H1 (cell line): ENCODE measurements around the gene PPP2R1A. TPM values are rescaled to one million over a fixed set of nuclear protein-coding genes. Genes with fewer than 3 reads are reported as not detected.

Source experiments
- CTCF ChIA-PET: fragments of 300-600 bp; sonication (Branson Sonifier 250); formaldehyde crosslinking; loops from one replicate; lab custom pipeline; 2021; ENCODE audit not compliant: partially characterized antibody; lab: Charles Lee
- POLR2A ChIA-PET: fragments of 300-600 bp; sonication (Branson Sonifier 250); formaldehyde crosslinking; loops from one replicate; lab custom pipeline; 2021; ENCODE audit warnings: inconsistent platforms; ENCODE audit not compliant: partially characterized antibody; lab: Charles Lee
- DNase-seq, 2 experiments: peaks; one replicate each; pipeline versions ENCODE4 v3.0.0 to v3.0.0-alpha.2; 2010 to 2022; ENCODE audit warnings: low spot score in 2 of 2, low read depth in 1 of 2, mixed read lengths in 1 of 2
- FAIRE-seq: peaks from 2 replicates; lab custom pipeline; 2011; peaks lifted over from hg19 to GRCh38; lab: Jason Lieb, UNC
- H2AFZ ChIP-seq: 2 replicates; pipeline ENCODE4 v1.8.1; 2012; ENCODE audit warnings: low read length, inconsistent platforms
- H2AK5ac ChIP-seq: 2 replicates; pipeline ENCODE4 v1.6.1; 2013; ENCODE audit warnings: low read depth, low read length
- H2BK120ac ChIP-seq: replicated peaks from 2 replicates; pipeline ENCODE3; 2013; ENCODE audit warnings: low read depth, low read length, inconsistent platforms
- H2BK12ac ChIP-seq: 2 replicates; pipeline ENCODE4 v1.6.1; 2013; ENCODE audit warnings: low read depth, low read length
- H2BK15ac ChIP-seq: 2 replicates; pipeline ENCODE4 v1.6.1; 2013; ENCODE audit warnings: low read length
- H2BK20ac ChIP-seq: 2 replicates; pipeline ENCODE4 v1.6.1; 2013; ENCODE audit warnings: low read length
- H2BK5ac ChIP-seq: 2 replicates; pipeline ENCODE4 v1.6.1; 2013; ENCODE audit warnings: low read depth, low read length
- H3K14ac ChIP-seq: 2 replicates; pipeline ENCODE4 v1.6.1; 2013; ENCODE audit warnings: inconsistent platforms; ENCODE audit not compliant: insufficient read length
- H3K18ac ChIP-seq: 2 replicates; pipeline ENCODE4 v1.6.1; 2013; ENCODE audit warnings: low read length; ENCODE audit errors: extremely low read depth
- H3K23ac ChIP-seq: 2 replicates; pipeline ENCODE4 v1.6.1; 2013; ENCODE audit warnings: inconsistent platforms; ENCODE audit not compliant: insufficient read length
- H3K23me2 ChIP-seq: 2 replicates; pipeline ENCODE4 v1.6.1; 2013; ENCODE audit warnings: low read depth, low read length
- H3K27ac ChIP-seq: 2 replicates; pipeline ENCODE4 v1.6.1; 2011; ENCODE audit warnings: low read depth, low read length, inconsistent platforms
- H3K27me3 ChIP-seq, 4 experiments: replicated peaks in 1 of 4; 1 replicate in 1 of 4; 2 replicates in 3 of 4; pipeline versions ENCODE4 v1.6.1 to v1.8.1; 2011 to 2013; ENCODE audit warnings: low read length in 3 of 4, mild to moderate bottlenecking in 3 of 4, inconsistent platforms in 2 of 4, mixed read lengths in 2 of 4, moderate library complexity in 1 of 4; ENCODE audit not compliant: control insufficient read depth in 3 of 4, insufficient read depth in 3 of 4; ENCODE audit errors: extremely low read depth in 1 of 4
- H3K36me3 ChIP-seq, 4 experiments: 2 replicates each; pipeline versions ENCODE4 v1.6.1 to v1.8.1; 2011 to 2013; ENCODE audit warnings: mild to moderate bottlenecking in 4 of 4, low read length in 3 of 4, moderate library complexity in 2 of 4, control low read depth in 1 of 4, inconsistent platforms in 1 of 4; ENCODE audit not compliant: insufficient read depth in 4 of 4, control insufficient read depth in 2 of 4
- H3K4ac ChIP-seq: replicated peaks from 2 replicates; pipeline ENCODE3; 2013; ENCODE audit warnings: low read length, low read depth, mixed read lengths, inconsistent platforms; ENCODE audit not compliant: insufficient read length
- H3K4me1 ChIP-seq, 4 experiments: replicated peaks in 1 of 4; 1 replicate in 1 of 4; 2 replicates in 3 of 4; pipeline versions ENCODE4 v1.6.1 to v1.8.1; 2011 to 2013; ENCODE audit warnings: low read length in 3 of 4, inconsistent platforms in 2 of 4, mixed read lengths in 1 of 4; ENCODE audit not compliant: insufficient read depth in 4 of 4, control insufficient read depth in 3 of 4
- H3K4me2 ChIP-seq, 2 experiments: 2 replicates each; pipeline versions ENCODE4 v1.6.1 to v1.8.1; 2011 to 2013; ENCODE audit warnings: low read depth in 2 of 2, low read length in 2 of 2, control low read depth in 1 of 2, inconsistent platforms in 1 of 2, mild to moderate bottlenecking in 1 of 2; ENCODE audit not compliant: insufficient read depth in 1 of 2
- H3K4me3 ChIP-seq, 4 experiments: fragments of 200-600, 300-600 bp in 1 of 4; sonication (generic), shearing (Covaris generic), sonication (Bioruptor Twin) in 1 of 4; 2 replicates each; pipeline versions ENCODE4 v1.5.1 to v1.8.1; 2011 to 2016; ENCODE audit warnings: low read length in 4 of 4, low read depth in 3 of 4, control low read depth in 2 of 4, inconsistent platforms in 2 of 4, mild to moderate bottlenecking in 2 of 4, mixed read lengths in 1 of 4, moderate library complexity in 1 of 4; ENCODE audit not compliant: insufficient read depth in 2 of 4; ENCODE audit errors: extremely low read depth in 1 of 4
- H3K56ac ChIP-seq: replicated peaks from 2 replicates; pipeline ENCODE3; 2013; ENCODE audit warnings: low read depth, mild to moderate bottlenecking, mixed read lengths, low read length, inconsistent platforms; ENCODE audit not compliant: insufficient read length
- H3K79me1 ChIP-seq: 2 replicates; pipeline ENCODE4 v1.6.1; 2013; ENCODE audit warnings: low read depth, low read length, control low read depth
- H3K79me2 ChIP-seq, 2 experiments: 2 replicates each; pipeline versions ENCODE4 v1.6.1 to v1.8.1; 2012 to 2013; ENCODE audit warnings: low read length in 2 of 2, mild to moderate bottlenecking in 2 of 2, inconsistent platforms in 1 of 2; ENCODE audit not compliant: insufficient read depth in 2 of 2, control insufficient read depth in 1 of 2
- H3K9ac ChIP-seq, 4 experiments: replicated peaks in 1 of 4; 1 replicate in 1 of 4; 2 replicates in 3 of 4; pipeline versions ENCODE4 v1.6.1 to v1.8.1; 2011 to 2013; ENCODE audit warnings: low read depth in 3 of 4, low read length in 3 of 4, control low read depth in 2 of 4, mild to moderate bottlenecking in 2 of 4, moderate library complexity in 2 of 4, inconsistent platforms in 1 of 4; ENCODE audit errors: extremely low read depth in 1 of 4
- H3K9me3 ChIP-seq, 2 experiments: 2 replicates each; pipeline versions ENCODE4 v1.6.1 to v1.8.1; 2012 to 2013; ENCODE audit warnings: mild to moderate bottlenecking in 2 of 2, moderate library complexity in 2 of 2, control low read depth in 1 of 2, inconsistent platforms in 1 of 2, low read depth in 1 of 2, low read length in 1 of 2, mixed read lengths in 1 of 2; ENCODE audit not compliant: insufficient read depth in 2 of 2
- H4K20me1 ChIP-seq, 2 experiments: replicated peaks in 1 of 2; 2 replicates each; pipeline versions ENCODE3 to v1.8.1; 2011 to 2013; ENCODE audit warnings: inconsistent platforms in 2 of 2, low read length in 2 of 2, mild to moderate bottlenecking in 1 of 2; ENCODE audit not compliant: insufficient read depth in 2 of 2, control insufficient read depth in 1 of 2
- H4K5ac ChIP-seq: 2 replicates; pipeline ENCODE4 v1.6.1; 2013; ENCODE audit warnings: low read length, low read depth, mixed read lengths, inconsistent platforms; ENCODE audit not compliant: insufficient read length
- H4K8ac ChIP-seq: 2 replicates; pipeline ENCODE4 v1.8.0; 2013; ENCODE audit warnings: mild to moderate bottlenecking, moderate library complexity, low read length, inconsistent platforms; ENCODE audit not compliant: insufficient read depth; ENCODE audit errors: extremely low read depth
- H4K91ac ChIP-seq: replicated peaks from 2 replicates; pipeline ENCODE3; 2013; ENCODE audit warnings: low read length, mixed read lengths, inconsistent platforms; ENCODE audit not compliant: insufficient read length
- JUND ChIP-seq: IDR thresholded peaks from 2 replicates; pipeline ENCODE4 v1.6.1; 2011; ENCODE audit warnings: mild to moderate bottlenecking, improper control_type of control experiment, low read length
- POLR2AphosphoS5 ChIP-seq: IDR thresholded peaks from 2 replicates; pipeline ENCODE4 v1.6.1; 2011; ENCODE audit warnings: low read depth, low read length
- RAD21 ChIP-seq, 2 experiments: IDR thresholded peaks in 1 of 2; conservative IDR thresholded peaks in 1 of 2; 2 replicates each; pipeline ENCODE4 v1.6.1; 2011; ENCODE audit warnings: low read depth in 2 of 2, low read length in 2 of 2, improper control_type of control experiment in 1 of 2, inconsistent platforms in 1 of 2, mild to moderate bottlenecking in 1 of 2, moderate library complexity in 1 of 2
- TAF1 ChIP-seq: IDR thresholded peaks from 2 replicates; pipeline ENCODE4 v1.6.1; 2011; ENCODE audit warnings: mild to moderate bottlenecking, low read depth, low read length
- WGBS, 2 experiments: shearing (Covaris generic) in 1 of 2; methylation state at CpG; one replicate each; pipeline versions ENCODE4 v1.1.6 to v1.1.7; 2013 to 2015; ENCODE audit warnings: low lambda C conversion rate in 2 of 2, mixed read lengths in 2 of 2, inconsistent platforms in 1 of 2, low coverage in 1 of 2, missing lambda C conversion rate in 1 of 2; ENCODE audit not compliant: insufficient replicate concordance in 2 of 2, insufficient coverage in 1 of 2, insufficient read length in 1 of 2; ENCODE audit errors: extremely low coverage in 1 of 2, missing lambda C conversion rate in 1 of 2; 5-methylcytosine and 5-hydroxymethylcytosine counted together
- polyA plus RNA-seq, 7 experiments: library from polyadenylated mRNA; depleted of rRNA in 3 of 7; stranded (reverse) in 5 of 7; unstranded in 2 of 7; fragments of >200 nt in 5 of 7; fragments of 200-250 nt in 2 of 7; gene quantifications; 1 replicate in 5 of 7; 2 replicates in 1 of 7; 4 replicates in 1 of 7; pipeline versions ENCODE4 v1.2.1 to v1.2.3, GENCODE V29; 2011 to 2013; ENCODE audit warnings: missing spikeins in 2 of 7, mixed read lengths in 2 of 7
- total RNA-seq: library from RNA; stranded (reverse); fragmentation: NEBNext Ultra II Directional; extraction: Animal tissue kit (Norgen Biotek cat#: 25700); gene quantifications from 2 replicates; pipeline ENCODE4 v1.2.1, GENCODE V29; 2021
- TF ChIP-seq, protein P1 (sequence below): IDR thresholded peaks from 2 replicates; pipeline ENCODE4 v1.6.1; 2012; ENCODE audit warnings: inconsistent platforms

The PPP2R1A gene
- total and polyA plus RNA-seq, 2 of the 8 experiments (the other 6 are each of a cell fraction or from before 2014, with no cell fraction given) = 380 to 382 TPM

DNA sequence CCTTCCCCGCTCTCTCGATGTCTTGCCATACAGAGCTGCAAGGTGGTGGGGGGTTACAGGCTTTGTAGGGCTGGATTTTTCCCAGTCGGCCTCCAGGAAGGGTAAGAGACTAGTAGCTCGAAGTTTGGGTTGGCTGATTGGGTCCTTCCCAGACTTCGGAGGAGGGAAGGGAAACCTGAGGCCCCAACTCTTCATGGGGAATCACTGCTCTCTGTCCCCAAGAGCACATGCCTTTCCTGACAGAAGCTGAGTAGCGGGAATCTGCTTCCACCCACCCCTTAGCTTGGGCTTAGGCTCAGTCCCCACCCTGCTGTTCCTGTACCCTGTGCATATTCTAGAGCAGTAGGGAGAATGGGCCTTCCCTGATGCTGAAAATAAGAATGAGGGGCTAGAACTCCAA, 39.7 kb downstream of the PPP2R1A start:
- no peaks in the 10 kb centered on the region for H3K27me3 ChIP-seq
- DNase-seq (no peak), FAIRE-seq (no peak)
- no peak overlapping the region for H4K5ac ChIP-seq
- H3K4ac ChIP-seq = no peak overlapping the region
- no peak overlapping the region for H3K14ac ChIP-seq
- peaks cover 13 to 35% (median 31%) of the 10 kb centered on the region in 4 experiments for H3K36me3 ChIP-seq
- H3K23me2 ChIP-seq = no peaks in the 10 kb centered on the region
- no peaks in the 10 kb centered on the region for H3K79me2 ChIP-seq
- no peak overlapping the region for H3K18ac ChIP-seq
- no peak overlapping the region for H3K9ac ChIP-seq
- no peak overlapping the region for H3K56ac ChIP-seq
- H3K4me3 ChIP-seq = no peak overlapping the region
- H3K27ac ChIP-seq = no peak overlapping the region
- H4K8ac ChIP-seq = no peak overlapping the region
- peaks cover 0 to 2% of the 10 kb centered on the region in 2 experiments for H4K20me1 ChIP-seq
- ChIA-PET CTCF (interaction anchor here (0.6 to 3.9 kb wide), 2 partner anchors 8 to 162 kb away, joined by 3 to 16 read pairs; no protein-coding TSS in a partner anchor), POLR2A (interaction anchor here (0.7 to 2.7 kb wide), 5 partner anchors 12 to 40 kb away, joined by 3 to 8 read pairs (median 3); partner anchors contain the start of gene PPP2R1A)
- H4K91ac ChIP-seq = no peak overlapping the region
- no peak overlapping the region for H2BK12ac ChIP-seq
- no peak overlapping the region for H2BK120ac ChIP-seq
- H2BK20ac ChIP-seq = no peak overlapping the region
- no peak overlapping the region for H3K23ac ChIP-seq
- no peaks in the 10 kb centered on the region for H3K4me1 ChIP-seq
- H2BK5ac ChIP-seq = no peak overlapping the region
- H3K9me3 ChIP-seq = no peaks in the 10 kb centered on the region
- H3K79me1 ChIP-seq = no peaks in the 10 kb centered on the region; the same call in 1 of the 2 replicates
- WGBS, 2 experiments = 97% methylated on average over 6 of the region's 6 CpGs; no CpG with 5 or more reads in 1 of the 2 experiments
- TF ChIP-seq JUND (no peak), TAF1 (no peak), POLR2AphosphoS5 (peak; percentile 20; the same call in 1 of the 2 replicates), RAD21 (IDR thresholded peaks at IDR 0.05 in 1 of 2, conservative IDR thresholded peaks at IDR 0.05 in 1 of 2; ENCODE audit: low read depth in 2 of 2, low read length in 2 of 2) (no peak)
- TF ChIP-seq, protein P1, sequence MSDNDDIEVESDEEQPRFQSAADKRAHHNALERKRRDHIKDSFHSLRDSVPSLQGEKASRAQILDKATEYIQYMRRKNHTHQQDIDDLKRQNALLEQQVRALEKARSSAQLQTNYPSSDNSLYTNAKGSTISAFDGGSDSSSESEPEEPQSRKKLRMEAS = 0 out of 2 replicates have a peak, but pooled peaks have one; percentile 24
- H2AFZ ChIP-seq = no peak overlapping the region
- H2AK5ac ChIP-seq = no peak overlapping the region
- no peak overlapping the region for H2BK15ac ChIP-seq
- no peak overlapping the region for H3K4me2 ChIP-seq
